Measurements from ENCODE around the gene SDCBP2. TPM values are rescaled to one million over a fixed set of nuclear protein-coding genes. Genes with fewer than 3 reads are reported as not detected.

The SDCBP2 gene
- total RNA-seq, 4 donors from 2014 or later, result 132 to 427 (median 300) TPM

- H3K4me3 ChIP-seq, result no peak overlapping the region
- in situ Hi-C loops (cut with MboI; ENCODE audit: low pct_ligation_motif_present in 1 of 4, low pct_unique_long_range_greater_than_20kb in 1 of 4, low sequenced_read_pairs in 3 of 4), result no loop called here
- intact Hi-C loops (cut with DNase I; ENCODE audit: low total_unique reads), result no loop called here
- peaks cover 0 to 11% (median 5%) of the 10 kb centered on the region in 4 donors for H3K4me1 ChIP-seq
- no peaks in the 10 kb centered on the region for H3K36me3 ChIP-seq
- WGBS, 2 donors (ENCODE audit: low coverage in 1 of 2), result 48 to 53% methylated on average over 3 to 7 of the region's 7 CpGs
- no peaks in the 10 kb centered on the region for H3K9me3 ChIP-seq
- H3K27me3 ChIP-seq, result no peaks in the 10 kb centered on the region
- no peak overlapping the region for H3K27ac ChIP-seq
- TF ChIP-seq EP300 (IDR thresholded peaks at IDR 0.05; ENCODE audit: low read depth) (no peak), POLR2AphosphoS5 (IDR thresholded peaks at IDR 0.05) (no peak), POLR2A (IDR thresholded peaks at IDR 0.05) (no peak)
- TF ChIP-seq, protein P1, sequence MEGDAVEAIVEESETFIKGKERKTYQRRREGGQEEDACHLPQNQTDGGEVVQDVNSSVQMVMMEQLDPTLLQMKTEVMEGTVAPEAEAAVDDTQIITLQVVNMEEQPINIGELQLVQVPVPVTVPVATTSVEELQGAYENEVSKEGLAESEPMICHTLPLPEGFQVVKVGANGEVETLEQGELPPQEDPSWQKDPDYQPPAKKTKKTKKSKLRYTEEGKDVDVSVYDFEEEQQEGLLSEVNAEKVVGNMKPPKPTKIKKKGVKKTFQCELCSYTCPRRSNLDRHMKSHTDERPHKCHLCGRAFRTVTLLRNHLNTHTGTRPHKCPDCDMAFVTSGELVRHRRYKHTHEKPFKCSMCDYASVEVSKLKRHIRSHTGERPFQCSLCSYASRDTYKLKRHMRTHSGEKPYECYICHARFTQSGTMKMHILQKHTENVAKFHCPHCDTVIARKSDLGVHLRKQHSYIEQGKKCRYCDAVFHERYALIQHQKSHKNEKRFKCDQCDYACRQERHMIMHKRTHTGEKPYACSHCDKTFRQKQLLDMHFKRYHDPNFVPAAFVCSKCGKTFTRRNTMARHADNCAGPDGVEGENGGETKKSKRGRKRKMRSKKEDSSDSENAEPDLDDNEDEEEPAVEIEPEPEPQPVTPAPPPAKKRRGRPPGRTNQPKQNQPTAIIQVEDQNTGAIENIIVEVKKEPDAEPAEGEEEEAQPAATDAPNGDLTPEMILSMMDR (IDR thresholded peaks at IDR 0.05), result no peak
- DNase-seq, result no peak
Measured at GRCh38 chr20:1281279-1282057, 47.5 kb downstream of the SDCBP2 start.

- H3K9me3 ChIP-seq, result no peaks in the 10 kb centered on the region
- H3K4me3 ChIP-seq, result no peak overlapping the region
- no peak for TF ChIP-seq POLR2A (IDR thresholded peaks at IDR 0.05)
- DNase-seq, result no peak
- H3K4me1 ChIP-seq, result peaks cover 0 to 11% (median 5%) of the 10 kb centered on the region in 4 donors
- WGBS, 2 donors (ENCODE audit: low coverage in 1 of 2), result 73 to 77% methylated on average over 2 to 6 of the region's 6 CpGs
- no peaks in the 10 kb centered on the region for H3K27me3 ChIP-seq
- H3K36me3 ChIP-seq, result no peaks in the 10 kb centered on the region
- intact Hi-C loops (cut with DNase I; ENCODE audit: low total_unique reads) (no loop called here), in situ Hi-C loops (cut with MboI; ENCODE audit: low pct_ligation_motif_present in 1 of 4, low pct_unique_long_range_greater_than_20kb in 1 of 4, low sequenced_read_pairs in 3 of 4) (no loop called here)
- no peak overlapping the region for H3K27ac ChIP-seq
Measured at GRCh38 chr20:1280195-1281102, 48.5 kb downstream of the SDCBP2 start.

- intact Hi-C loops (cut with DNase I; ENCODE audit: low total_unique reads) (no loop called here), in situ Hi-C loops (cut with MboI; ENCODE audit: low pct_ligation_motif_present in 1 of 4, low pct_unique_long_range_greater_than_20kb in 1 of 4, low sequenced_read_pairs in 3 of 4) (no loop called here)
- TF ChIP-seq, protein P1 (IDR thresholded peaks at IDR 0.05), result no peak
- TF ChIP-seq POLR2A (IDR thresholded peaks at IDR 0.05) (no peak), EP300 (IDR thresholded peaks at IDR 0.05; ENCODE audit: low read depth) (no peak), POLR2AphosphoS5 (IDR thresholded peaks at IDR 0.05) (no peak)
- Histone ChIP-seq H3K4me1 (peaks cover 0 to 11% (median 5%) of the 10 kb centered on the region in 4 donors), H3K27ac (no peak overlapping the region), H3K27me3 (no peaks in the 10 kb centered on the region), H3K4me3 (no peak overlapping the region), H3K9me3 (no peaks in the 10 kb centered on the region), H3K36me3 (no peaks in the 10 kb centered on the region)
- 85 to 100% methylated on average over 2 to 4 of the region's 4 CpGs for WGBS, 2 donors (ENCODE audit: low coverage in 1 of 2)
- no peak for DNase-seq
Measured at GRCh38 chr20:1278993-1279392, 49.9 kb downstream of the SDCBP2 start.

- H3K4me1 ChIP-seq, result peaks cover 0 to 11% (median 5%) of the 10 kb centered on the region in 4 donors
- TF ChIP-seq, protein P1 (IDR thresholded peaks at IDR 0.05), result no peak
- TF ChIP-seq POLR2AphosphoS5 (IDR thresholded peaks at IDR 0.05), result no peak
- TF ChIP-seq POLR2A (IDR thresholded peaks at IDR 0.05), result no peak
- TF ChIP-seq EP300 (IDR thresholded peaks at IDR 0.05; ENCODE audit: low read depth), result no peak
- H3K27me3 ChIP-seq, result no peaks in the 10 kb centered on the region
- H3K27ac ChIP-seq, result no peak overlapping the region
- in situ Hi-C loops (cut with MboI; ENCODE audit: low pct_ligation_motif_present in 1 of 4, low pct_unique_long_range_greater_than_20kb in 1 of 4, low sequenced_read_pairs in 3 of 4) (no loop called here), intact Hi-C loops (cut with DNase I; ENCODE audit: low total_unique reads) (no loop called here)
- no peaks in the 10 kb centered on the region for H3K36me3 ChIP-seq
- H3K4me3 ChIP-seq, result no peak overlapping the region
- no peak for DNase-seq
- no peaks in the 10 kb centered on the region for H3K9me3 ChIP-seq
- 83 to 93% methylated on average over 2 to 8 of the region's 8 CpGs for WGBS, 2 donors (ENCODE audit: low coverage in 1 of 2)
Measured at GRCh38 chr20:1277529-1278322, 51.2 kb downstream of the SDCBP2 start.
